Amniotic stem cell (primary cell): ENCODE results near the gene TMEM208.
A peak's percentile ranks its signal among the peaks of the same experiment; 100 is the strongest.

Experiments used
- DNase-seq: peaks from one replicate; lab custom pipeline; 2025; lab: John Stamatoyannopoulos, UW

The TMEM208 gene

GRCh38 chr16:67237396-67238277 is 10.7 kb downstream of the TMEM208 start:
- DNase-seq, result no peak

- DNase-seq, result no peak
Measured at GRCh38 chr16:67238278-67238575, 11.3 kb downstream of the TMEM208 start.

GRCh38 chr16:67238806-67239470 is 12.0 kb downstream of the TMEM208 start:
- no peak for DNase-seq

GRCh38 chr16:67240506-67240905 is 13.6 kb downstream of the TMEM208 start:
- no peak for DNase-seq

GRCh38 chr16:67241008-67241900 is 14.3 kb downstream of the TMEM208 start:
- DNase-seq, result peak; percentile 65

GRCh38 chr16:67242138-67242730 is 15.3 kb downstream of the TMEM208 start:
- DNase-seq, result no peak

GRCh38 chr16:67243481-67243880 is 16.6 kb downstream of the TMEM208 start:
- no peak for DNase-seq

GRCh38 chr16:67244387-67245185 is 17.7 kb downstream of the TMEM208 start:
- DNase-seq, result peak; percentile 83

GRCh38 chr16:67245186-67245585 is 18.3 kb downstream of the TMEM208 start:
- DNase-seq, result no peak

GRCh38 chr16:67245674-67246080 is 18.7 kb downstream of the TMEM208 start:
- no peak for DNase-seq

GRCh38 chr16:67246081-67246755 is 19.3 kb downstream of the TMEM208 start:
- DNase-seq, result peak; percentile 49

GRCh38 chr16:67246756-67247191 is 19.8 kb downstream of the TMEM208 start:
- DNase-seq, result no peak

- DNase-seq, result peak; percentile 94
Measured at GRCh38 chr16:67247192-67248072, 20.5 kb downstream of the TMEM208 start, which contains the start of gene FHOD1. TSS of gene FHOD1 (minus strand) at chr16:67247481. CDS start at chr16:67247410, 71 bp downstream.

- DNase-seq, result no peak
Measured at GRCh38 chr16:67248073-67248400, 21.1 kb downstream of the TMEM208 start.

GRCh38 chr16:67248401-67249177 is 21.7 kb downstream of the TMEM208 start, which contains the start of gene SLC9A5:
TSS of gene SLC9A5 (plus strand) at chr16:67248979. CDS start at chr16:67249015, 36 bp downstream.
- DNase-seq, result no peak

- DNase-seq, result no peak
Measured at GRCh38 chr16:67249178-67250044, 22.5 kb downstream of the TMEM208 start.

GRCh38 chr16:67250045-67250327 is 23.1 kb downstream of the TMEM208 start:
- no peak for DNase-seq
